ENCODE measurements around the gene RETREG1. TPM values are rescaled to one million over a fixed set of nuclear protein-coding genes. Genes with fewer than 3 reads are reported as not detected.
A peak's percentile ranks its signal among the peaks of the same experiment; 100 is the strongest.
"Not testable (repeated sequence)": the region's sequence is repeated elsewhere in the genome, so short reads cannot be mapped to it uniquely, and the experiment has no call there.

RETREG1 gene
- total and polyA plus RNA-seq, 2 donors, result 4.7 to 13.4 TPM

DNA sequence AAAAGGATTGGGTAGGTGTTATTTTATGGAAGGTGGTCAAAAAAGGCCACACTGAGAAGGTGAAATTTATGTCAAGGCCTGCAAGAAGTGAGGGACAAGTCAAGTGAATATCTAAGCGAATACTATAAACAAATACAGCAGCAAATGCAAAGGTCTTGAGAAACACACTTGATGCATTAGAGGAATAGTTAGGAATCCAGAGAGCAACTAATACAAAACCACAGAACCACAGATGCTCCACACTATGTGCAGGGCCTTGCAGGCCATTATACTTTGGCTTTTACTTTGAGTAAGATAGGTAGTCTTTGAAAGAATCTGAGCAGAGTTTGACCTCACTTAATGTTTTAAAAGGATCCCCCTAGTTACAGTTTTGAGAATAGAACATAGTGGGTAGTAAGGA is 155.8 kb downstream of the RETREG1 start:
- 96% methylated on average over 1 of the region's 1 CpG for WGBS
- peaks cover 2% of the 10 kb centered on the region for H3K36me3 ChIP-seq (ENCODE audit: insufficient read depth)
- no peak overlapping the region for H3K27ac ChIP-seq (ENCODE audit: low read depth)
- H3K4me3 ChIP-seq (ENCODE audit: low read depth, low read length), result no peak overlapping the region
- no peak for DNase-seq (ENCODE audit: extremely low spot score)
- peaks cover 6% of the 10 kb centered on the region for H3K4me1 ChIP-seq (ENCODE audit: insufficient read depth)

DNA sequence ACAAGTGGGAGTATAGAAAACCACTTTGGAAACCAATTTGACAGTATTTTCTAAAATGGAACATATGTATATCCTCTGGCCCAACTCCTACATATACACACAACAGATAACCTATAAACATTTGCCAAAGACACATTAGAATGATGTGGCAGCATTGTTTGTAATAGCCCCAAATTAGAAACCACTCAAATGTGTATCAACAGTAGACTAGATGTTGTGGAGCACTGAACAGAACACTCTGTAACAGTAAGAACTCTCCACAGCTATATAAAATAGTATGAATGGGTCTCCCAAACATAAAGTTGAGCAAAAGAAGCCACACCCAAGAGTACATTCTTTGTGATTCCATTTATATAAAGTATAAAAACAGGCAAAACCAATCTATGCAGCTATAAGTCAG is 157.3 kb downstream of the RETREG1 start:
- Histone ChIP-seq H3K36me3 (ENCODE audit: insufficient read depth) (peaks cover 2% of the 10 kb centered on the region), H3K4me1 (ENCODE audit: insufficient read depth) (peaks cover 6% of the 10 kb centered on the region), H3K4me3 (ENCODE audit: low read depth, low read length) (no peak overlapping the region), H3K27ac (ENCODE audit: low read depth) (no peak overlapping the region)
- no peak for DNase-seq (ENCODE audit: extremely low spot score)

DNA sequence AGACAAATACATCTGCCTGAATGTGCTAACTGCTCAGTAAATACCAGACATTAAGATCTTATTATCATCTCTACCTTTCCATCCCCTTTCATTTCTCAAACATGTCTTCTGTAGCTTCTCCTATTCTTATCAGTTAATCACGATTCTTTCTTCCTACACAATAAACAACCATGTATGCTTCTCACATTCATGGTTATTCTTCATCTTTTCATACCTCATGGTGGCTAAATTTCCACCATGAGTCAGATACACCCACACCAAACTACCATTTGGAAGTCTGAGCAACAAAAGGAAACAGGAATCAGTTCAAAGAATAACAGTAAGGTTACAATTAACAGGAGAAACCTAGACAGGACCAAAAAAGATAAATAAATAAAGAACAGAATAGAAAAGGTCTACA is 158.9 kb downstream of the RETREG1 start:
- WGBS, result 58% methylated on average over 1 of the region's 1 CpG
- Histone ChIP-seq H3K4me1 (ENCODE audit: insufficient read depth) (no peaks in the 10 kb centered on the region), H3K36me3 (ENCODE audit: insufficient read depth) (peaks cover 2% of the 10 kb centered on the region), H3K4me3 (ENCODE audit: low read depth, low read length) (no peak overlapping the region), H3K27ac (ENCODE audit: low read depth) (no peak overlapping the region)
- DNase-seq (ENCODE audit: extremely low spot score), result no peak

DNA sequence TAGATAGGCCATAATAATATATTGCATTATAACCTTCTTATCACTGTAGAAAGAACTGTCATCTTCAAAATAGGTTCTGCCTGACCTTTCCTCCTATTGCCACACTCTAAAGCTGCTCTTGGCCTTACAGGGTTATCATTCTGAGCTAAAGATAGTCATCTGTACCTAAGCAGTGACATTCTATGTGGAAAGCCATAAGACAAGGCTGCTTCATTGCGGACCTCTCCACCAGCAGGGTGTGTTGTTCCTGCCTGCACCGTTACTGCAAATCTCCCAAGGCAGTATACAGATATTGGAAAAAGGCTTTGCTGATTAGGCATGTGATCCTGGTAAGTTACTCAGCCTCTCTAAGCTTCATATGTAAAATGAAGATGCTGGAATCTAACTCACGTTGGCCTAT is 159.3 kb downstream of the RETREG1 start:
- no peak overlapping the region for H3K4me3 ChIP-seq (ENCODE audit: low read depth, low read length)
- no peak for DNase-seq (ENCODE audit: extremely low spot score)
- 66% methylated on average over 3 of the region's 3 CpGs for WGBS
- no peak overlapping the region for H3K27ac ChIP-seq (ENCODE audit: low read depth)
- no peaks in the 10 kb centered on the region for H3K4me1 ChIP-seq (ENCODE audit: insufficient read depth)
- peaks cover 2% of the 10 kb centered on the region for H3K36me3 ChIP-seq (ENCODE audit: insufficient read depth)

DNA sequence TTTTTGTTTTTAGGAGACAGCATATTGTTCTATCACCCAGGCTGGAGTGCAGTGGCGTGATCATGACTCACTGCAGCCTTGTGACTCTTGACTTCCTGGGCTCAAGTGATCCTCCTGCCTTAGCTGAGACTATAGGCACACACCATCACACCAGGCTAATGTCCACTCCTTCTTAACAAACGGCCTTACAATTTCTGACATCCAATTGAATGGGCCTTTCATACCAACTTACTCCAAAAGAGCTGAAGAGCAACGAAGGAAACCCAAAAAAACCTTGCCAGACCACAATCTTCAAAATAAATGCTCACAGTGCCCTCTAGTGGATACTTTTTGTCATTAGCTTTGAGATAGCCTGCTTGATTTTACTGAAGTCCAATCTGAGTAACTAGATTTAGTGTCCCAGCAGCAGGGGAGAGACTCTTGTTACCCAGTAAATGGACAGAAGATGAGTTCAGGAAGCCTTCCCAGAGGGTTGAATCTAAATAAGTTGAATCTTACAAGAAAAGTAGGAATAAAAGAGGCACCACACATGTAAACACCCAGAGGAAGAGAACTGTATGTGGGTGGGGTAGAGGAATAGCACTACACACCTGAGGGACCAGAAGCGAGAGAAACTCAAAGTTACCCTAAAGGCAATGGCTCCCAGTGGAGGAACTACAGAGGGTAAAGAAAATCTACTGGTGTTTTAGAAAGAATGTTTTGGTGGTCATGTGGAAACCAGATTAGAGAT is 160.5 kb downstream of the RETREG1 start:
- H3K4me3 ChIP-seq (ENCODE audit: low read depth, low read length), result no peak overlapping the region
- 47% methylated on average over 4 of the region's 4 CpGs for WGBS
- H3K36me3 ChIP-seq (ENCODE audit: insufficient read depth), result peaks cover 1% of the 10 kb centered on the region
- H3K4me1 ChIP-seq (ENCODE audit: insufficient read depth), result no peaks in the 10 kb centered on the region
- peak; percentile 25 for DNase-seq (ENCODE audit: extremely low spot score)
- no peak overlapping the region for H3K27ac ChIP-seq (ENCODE audit: low read depth)

DNA sequence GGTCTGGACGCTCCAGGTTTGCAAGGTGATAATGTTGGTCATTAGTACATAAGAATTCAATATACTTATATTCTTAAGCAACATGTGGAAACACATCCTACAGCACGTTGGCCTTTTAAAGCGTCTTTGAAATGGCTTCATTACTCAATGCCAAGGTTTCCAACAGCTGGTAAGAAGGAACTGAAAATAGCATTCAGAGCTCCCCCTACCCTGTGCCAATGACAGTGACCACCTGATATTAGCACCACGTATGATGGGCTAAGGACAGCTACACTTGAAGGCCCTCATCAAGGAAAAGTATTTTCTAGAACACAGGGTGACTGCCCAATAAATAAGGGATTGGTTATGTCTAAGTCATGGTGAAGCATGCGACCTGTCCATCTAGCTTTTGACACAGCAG is 161.1 kb downstream of the RETREG1 start:
- DNase-seq (ENCODE audit: extremely low spot score), result no peak
- WGBS, result 84% methylated on average over 5 of the region's 5 CpGs
- no peaks in the 10 kb centered on the region for H3K36me3 ChIP-seq (ENCODE audit: insufficient read depth)
- H3K4me1 ChIP-seq (ENCODE audit: insufficient read depth), result no peaks in the 10 kb centered on the region
- H3K27ac ChIP-seq (ENCODE audit: low read depth), result no peak overlapping the region
- no peak overlapping the region for H3K4me3 ChIP-seq (ENCODE audit: low read depth, low read length)

- Histone ChIP-seq H3K27ac (ENCODE audit: low read depth) (no peak overlapping the region), H3K36me3 (ENCODE audit: insufficient read depth) (peaks cover 2% of the 10 kb centered on the region), H3K4me1 (ENCODE audit: insufficient read depth) (no peaks in the 10 kb centered on the region), H3K4me3 (ENCODE audit: low read depth, low read length) (no peak overlapping the region)
- no peak for DNase-seq (ENCODE audit: extremely low spot score)
- 92% methylated on average over 4 of the region's 4 CpGs for WGBS
These were observed 162.1 kb downstream of the RETREG1 start for GRCh38 chr5:16454686-16455085.

GRCh38 chr5:16453609-16454008 is 163.2 kb downstream of the RETREG1 start:
- no peak for DNase-seq (ENCODE audit: extremely low spot score)
- H3K36me3 ChIP-seq (ENCODE audit: insufficient read depth), result peaks cover 7% of the 10 kb centered on the region
- H3K4me3 ChIP-seq (ENCODE audit: low read depth, low read length), result no peak overlapping the region
- H3K27ac ChIP-seq (ENCODE audit: low read depth), result no peak overlapping the region
- no peaks in the 10 kb centered on the region for H3K4me1 ChIP-seq (ENCODE audit: insufficient read depth)

GRCh38 chr5:16450163-16450562 is 166.6 kb downstream of the RETREG1 start:
- no peak overlapping the region for H3K4me3 ChIP-seq (ENCODE audit: low read depth, low read length)
- DNase-seq (ENCODE audit: extremely low spot score), result no peak
- WGBS, result 92% methylated on average over 2 of the region's 2 CpGs
- no peaks in the 10 kb centered on the region for H3K4me1 ChIP-seq (ENCODE audit: insufficient read depth)
- H3K27ac ChIP-seq (ENCODE audit: low read depth), result no peak overlapping the region
- peaks cover 7% of the 10 kb centered on the region for H3K36me3 ChIP-seq (ENCODE audit: insufficient read depth)

GRCh38 chr5:16446993-16447392 is 169.8 kb downstream of the RETREG1 start:
- no peaks in the 10 kb centered on the region for H3K4me1 ChIP-seq (ENCODE audit: insufficient read depth)
- H3K4me3 ChIP-seq (ENCODE audit: low read depth, low read length), result no peak overlapping the region
- H3K36me3 ChIP-seq (ENCODE audit: insufficient read depth), result peaks cover 7% of the 10 kb centered on the region
- no peak overlapping the region for H3K27ac ChIP-seq (ENCODE audit: low read depth)
- DNase-seq (ENCODE audit: extremely low spot score), result no peak
- WGBS, result 84% methylated on average over 5 of the region's 5 CpGs

GRCh38 chr5:16437977-16438376 is 178.8 kb downstream of the RETREG1 start:
- Histone ChIP-seq H3K4me3 (ENCODE audit: low read depth, low read length) (no peak overlapping the region), H3K27ac (ENCODE audit: low read depth) (no peak overlapping the region), H3K4me1 (ENCODE audit: insufficient read depth) (no peaks in the 10 kb centered on the region), H3K36me3 (ENCODE audit: insufficient read depth) (no peaks in the 10 kb centered on the region)
- 77% methylated on average over 1 of the region's 1 CpG for WGBS
- DNase-seq (ENCODE audit: extremely low spot score), result no peak

DNA sequence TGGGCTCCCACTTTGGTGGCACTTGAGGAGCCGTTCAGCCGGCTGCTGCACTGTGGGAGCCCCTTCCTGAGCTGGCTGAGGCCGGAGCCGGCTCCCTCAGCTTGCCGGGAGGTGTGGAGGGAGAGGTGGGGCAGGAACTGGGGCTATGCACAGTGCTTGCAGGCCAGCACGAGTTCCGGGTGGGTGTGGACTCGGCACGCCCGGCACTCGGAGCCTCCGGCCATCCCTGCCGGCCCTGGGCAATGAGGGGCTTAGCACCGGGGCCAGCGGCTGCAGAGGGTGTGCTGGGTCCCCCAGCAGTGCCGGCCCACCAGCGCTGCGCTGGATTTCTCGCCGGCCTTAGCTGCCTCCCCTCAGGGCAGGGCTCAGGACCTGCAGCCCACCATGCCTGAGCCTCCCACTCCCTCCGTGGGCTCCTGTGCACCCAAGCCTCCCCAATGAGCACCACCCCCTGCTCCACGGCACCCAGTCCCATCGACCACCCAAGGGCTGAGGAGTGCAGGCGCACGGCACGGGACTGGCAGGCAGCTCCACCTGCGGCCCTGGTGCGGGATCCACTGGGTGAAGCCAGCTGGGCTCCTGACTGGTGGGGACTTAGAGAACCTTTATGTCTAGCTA is 180.6 kb downstream of the RETREG1 start:
- H3K4me3 ChIP-seq (ENCODE audit: low read depth, low read length); DNase-seq (ENCODE audit: extremely low spot score); H3K27ac ChIP-seq (ENCODE audit: low read depth); H3K4me1 ChIP-seq (ENCODE audit: insufficient read depth); H3K36me3 ChIP-seq (ENCODE audit: insufficient read depth): not testable (repeated sequence)
- 90% methylated on average over 28 of the region's 28 CpGs for WGBS

GRCh38 chr5:16431490-16431889 is 185.3 kb downstream of the RETREG1 start:
- H3K4me1 ChIP-seq (ENCODE audit: insufficient read depth), result no peaks in the 10 kb centered on the region
- H3K36me3 ChIP-seq (ENCODE audit: insufficient read depth), result no peaks in the 10 kb centered on the region
- no peak overlapping the region for H3K4me3 ChIP-seq (ENCODE audit: low read depth, low read length)
- WGBS, result 64% methylated on average over 2 of the region's 2 CpGs
- DNase-seq (ENCODE audit: extremely low spot score), result no peak
- no peak overlapping the region for H3K27ac ChIP-seq (ENCODE audit: low read depth)

GRCh38 chr5:16430349-16431089 is 186.3 kb downstream of the RETREG1 start:
- no peaks in the 10 kb centered on the region for H3K36me3 ChIP-seq (ENCODE audit: insufficient read depth)
- no peaks in the 10 kb centered on the region for H3K4me1 ChIP-seq (ENCODE audit: insufficient read depth)
- H3K4me3 ChIP-seq (ENCODE audit: low read depth, low read length), result no peak overlapping the region
- H3K27ac ChIP-seq (ENCODE audit: low read depth), result no peak overlapping the region
- no peak for DNase-seq (ENCODE audit: extremely low spot score)
- WGBS, result 86% methylated on average over 7 of the region's 7 CpGs
